ENCODE data around the gene GEMIN2. TPM values are rescaled to one million over a fixed set of nuclear protein-coding genes. Genes with fewer than 3 reads are reported as not detected.
"Not testable (repeated sequence)": the region's sequence is repeated elsewhere in the genome, so short reads cannot be mapped to it uniquely, and the experiment has no call there.

GEMIN2 gene
- total RNA-seq, 1 experiment from 2014 or later, result 78.3 TPM

DNA sequence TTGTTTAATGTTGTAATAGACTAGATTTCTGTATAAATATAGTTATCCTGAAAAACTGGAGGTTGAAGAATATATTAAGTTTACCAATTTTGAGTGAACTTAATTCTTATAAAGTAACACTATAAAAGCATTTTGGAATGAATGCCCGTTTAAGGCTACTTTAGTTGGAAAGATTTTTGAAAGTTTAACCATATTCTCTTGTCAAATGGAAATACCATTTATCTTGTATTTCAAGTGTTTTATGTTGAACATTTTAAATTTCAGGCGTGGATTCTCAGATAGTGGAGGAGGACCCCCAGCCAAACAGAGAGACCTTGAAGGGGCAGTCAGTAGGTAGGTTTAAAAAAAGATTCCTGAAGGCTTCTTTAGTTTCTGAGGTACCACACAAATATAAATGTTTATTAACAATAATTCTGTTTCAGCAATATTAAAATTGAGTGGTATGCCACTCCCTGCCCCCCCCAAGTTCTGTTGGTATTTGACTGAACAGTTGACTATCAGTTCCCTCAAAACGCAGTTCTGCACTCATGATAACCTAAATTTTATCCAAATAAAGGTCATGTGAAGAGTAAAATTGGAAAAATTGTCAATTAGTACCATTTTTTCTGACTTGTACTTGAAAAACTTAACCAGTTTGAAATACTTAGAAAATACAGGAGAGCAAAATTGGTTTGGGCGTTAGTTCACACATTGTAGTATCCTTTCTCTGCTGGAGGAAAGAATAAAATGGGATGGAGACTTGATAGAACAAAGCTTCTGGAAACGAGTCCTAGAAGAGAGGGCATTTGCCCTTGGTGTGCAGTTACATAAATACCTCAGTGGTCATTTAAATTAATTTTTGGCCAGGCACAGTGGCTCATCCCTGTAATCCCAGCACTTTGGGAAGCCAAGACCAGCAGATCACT lies 62.4 kb downstream of the GEMIN2 start:
- no peak for DNase-seq (ENCODE audit: low read depth)

DNA sequence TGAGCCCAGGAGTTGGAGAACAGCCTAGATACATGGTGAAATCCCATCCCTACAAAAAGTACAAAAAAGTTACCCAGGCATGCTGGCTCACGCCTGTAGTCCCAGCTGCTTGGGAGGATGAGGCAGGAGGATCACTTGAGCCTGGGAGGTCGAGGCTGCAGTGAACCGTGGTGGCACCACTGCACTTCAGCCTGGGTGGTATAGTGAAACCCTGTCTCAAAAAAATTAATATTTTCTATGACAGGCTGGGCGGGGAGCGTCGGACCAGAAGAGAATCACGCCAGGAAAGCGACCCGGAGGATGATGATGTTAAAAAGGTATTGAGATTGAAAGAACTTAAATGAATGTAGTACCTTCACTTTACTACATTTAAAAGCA lies 63.0 kb downstream of the GEMIN2 start:
- DNase-seq (ENCODE audit: low read depth), result no peak

DNA sequence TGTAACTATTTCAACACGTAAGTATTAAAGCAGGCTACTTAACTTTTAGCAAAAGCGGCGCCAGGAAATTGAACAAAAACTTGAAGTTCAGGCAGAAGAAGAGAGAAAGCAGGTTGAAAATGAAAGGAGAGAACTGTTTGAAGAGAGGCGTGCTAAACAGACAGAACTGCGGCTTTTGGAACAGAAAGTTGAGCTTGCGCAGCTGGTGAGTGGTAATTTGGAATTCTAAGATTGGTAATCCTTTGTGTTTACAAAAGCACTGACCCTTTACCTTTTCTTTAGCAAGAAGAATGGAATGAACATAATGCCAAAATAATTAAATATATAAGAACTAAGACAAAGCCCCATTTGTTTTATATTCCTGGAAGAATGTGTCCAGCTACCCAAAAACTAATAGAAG lies 64.9 kb downstream of the GEMIN2 start:
- DNase-seq (ENCODE audit: low read depth), result no peak

DNA sequence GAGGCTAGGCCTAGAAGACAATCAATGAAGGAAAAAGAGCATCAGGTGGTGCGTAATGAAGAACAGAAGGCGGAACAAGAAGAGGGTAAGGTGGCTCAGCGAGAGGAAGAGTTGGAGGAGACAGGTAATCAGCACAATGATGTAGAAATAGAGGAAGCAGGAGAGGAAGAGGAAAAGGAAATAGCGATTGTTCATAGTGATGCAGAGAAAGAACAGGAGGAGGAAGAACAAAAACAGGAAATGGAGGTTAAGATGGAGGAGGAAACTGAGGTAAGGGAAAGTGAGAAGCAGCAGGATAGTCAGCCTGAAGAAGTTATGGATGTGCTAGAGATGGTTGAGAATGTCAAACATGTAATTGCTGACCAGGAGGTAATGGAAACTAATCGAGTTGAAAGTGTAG lies 66.4 kb downstream of the GEMIN2 start:
- no peak for DNase-seq (ENCODE audit: low read depth)

DNA sequence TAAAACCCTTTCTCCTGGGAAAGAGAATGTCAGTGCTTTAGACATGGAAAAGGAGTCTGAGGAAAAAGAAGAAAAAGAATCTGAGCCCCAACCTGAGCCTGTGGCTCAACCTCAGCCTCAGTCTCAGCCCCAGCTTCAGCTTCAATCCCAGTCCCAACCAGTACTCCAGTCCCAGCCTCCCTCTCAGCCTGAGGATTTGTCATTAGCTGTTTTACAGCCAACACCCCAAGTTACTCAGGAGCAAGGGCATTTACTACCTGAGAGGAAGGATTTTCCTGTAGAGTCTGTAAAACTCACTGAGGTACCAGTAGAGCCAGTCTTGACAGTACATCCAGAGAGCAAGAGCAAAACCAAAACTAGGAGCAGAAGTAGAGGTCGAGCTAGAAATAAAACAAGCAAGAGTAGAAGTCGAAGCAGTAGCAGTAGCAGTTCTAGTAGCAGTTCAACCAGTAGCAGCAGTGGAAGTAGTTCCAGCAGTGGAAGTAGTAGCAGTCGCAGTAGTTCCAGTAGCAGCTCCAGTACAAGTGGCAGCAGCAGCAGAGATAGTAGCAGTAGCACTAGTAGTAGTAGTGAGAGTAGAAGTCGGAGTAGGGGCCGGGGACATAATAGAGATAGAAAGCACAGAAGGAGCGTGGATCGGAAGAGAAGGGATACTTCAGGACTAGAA lies 67.0 kb downstream of the GEMIN2 start:
- no peak for DNase-seq (ENCODE audit: low read depth)

DNA sequence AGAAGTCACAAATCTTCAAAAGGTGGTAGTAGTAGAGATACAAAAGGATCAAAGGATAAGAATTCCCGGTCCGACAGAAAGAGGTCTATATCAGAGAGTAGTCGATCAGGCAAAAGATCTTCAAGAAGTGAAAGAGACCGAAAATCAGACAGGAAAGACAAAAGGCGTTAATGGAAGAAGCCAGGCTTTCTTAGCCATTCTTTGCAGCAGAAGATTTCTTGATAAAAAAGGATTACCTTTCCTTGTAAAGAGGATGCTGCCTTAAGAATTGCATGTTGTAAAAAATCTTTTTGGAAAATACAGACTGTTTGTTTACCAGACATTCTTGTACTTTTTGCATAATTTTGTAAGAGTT lies 67.5 kb downstream of the GEMIN2 start:
- no peak for DNase-seq (ENCODE audit: low read depth)

DNA sequence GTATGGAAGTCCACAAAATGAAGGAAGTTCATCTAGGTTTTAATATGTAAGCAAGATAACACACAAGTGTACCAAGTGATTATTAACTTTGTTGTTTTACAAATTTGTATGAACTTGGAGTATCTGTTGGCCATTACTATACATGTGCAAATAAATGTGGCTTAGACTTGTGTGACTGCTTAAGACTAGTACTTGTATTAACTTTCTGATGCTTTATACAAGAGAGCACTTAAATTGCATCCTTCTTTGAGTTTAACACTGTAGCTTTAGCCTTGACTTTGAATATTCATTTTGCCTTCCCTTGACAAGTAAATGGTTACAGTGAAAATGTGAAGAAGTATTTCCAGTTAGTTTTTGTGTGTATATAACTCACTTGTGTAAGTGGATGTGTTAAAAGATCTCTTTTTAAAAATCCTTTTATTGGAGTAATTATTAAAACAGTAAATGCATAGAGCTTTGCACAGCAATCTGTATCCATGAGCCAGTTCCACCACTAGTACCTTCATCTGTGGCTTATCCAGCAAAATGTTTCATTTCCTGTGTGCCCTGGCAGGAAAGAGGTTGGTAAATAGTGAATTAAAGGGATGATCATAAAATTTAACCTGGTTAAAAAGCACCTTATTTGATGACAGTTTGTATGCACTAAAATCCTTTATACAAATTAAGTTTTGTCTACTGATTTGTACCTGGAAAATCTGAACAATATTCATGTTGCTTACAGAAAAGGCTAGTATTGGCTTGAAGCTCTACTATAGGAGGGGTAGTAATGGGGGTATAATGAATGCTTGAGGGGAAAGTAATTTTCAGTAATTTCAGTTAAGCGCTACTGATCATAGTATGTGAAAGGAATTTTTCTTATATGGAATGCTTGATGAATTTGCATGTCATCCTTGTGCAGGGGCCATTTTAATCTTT lies 68.9 kb downstream of the GEMIN2 start:
- no peak for DNase-seq (ENCODE audit: low read depth)

DNA sequence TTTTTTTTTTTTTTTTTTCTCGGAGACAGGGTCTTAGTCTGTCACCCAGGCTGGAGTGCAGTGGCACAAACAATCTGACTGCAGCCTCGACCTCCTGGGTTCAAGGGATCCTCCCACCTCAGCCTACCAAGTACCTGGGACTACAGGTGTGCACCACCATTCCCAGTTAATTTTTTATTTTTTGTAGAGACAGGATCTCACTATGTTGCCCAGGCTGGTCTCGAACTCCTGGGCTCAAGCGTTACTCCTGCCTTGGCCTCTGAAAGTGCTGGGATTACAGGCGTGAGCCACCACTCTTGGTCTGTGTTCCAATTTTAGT lies 69.5 kb downstream of the GEMIN2 start:
- DNase-seq (ENCODE audit: low read depth), result not testable (repeated sequence)

DNA sequence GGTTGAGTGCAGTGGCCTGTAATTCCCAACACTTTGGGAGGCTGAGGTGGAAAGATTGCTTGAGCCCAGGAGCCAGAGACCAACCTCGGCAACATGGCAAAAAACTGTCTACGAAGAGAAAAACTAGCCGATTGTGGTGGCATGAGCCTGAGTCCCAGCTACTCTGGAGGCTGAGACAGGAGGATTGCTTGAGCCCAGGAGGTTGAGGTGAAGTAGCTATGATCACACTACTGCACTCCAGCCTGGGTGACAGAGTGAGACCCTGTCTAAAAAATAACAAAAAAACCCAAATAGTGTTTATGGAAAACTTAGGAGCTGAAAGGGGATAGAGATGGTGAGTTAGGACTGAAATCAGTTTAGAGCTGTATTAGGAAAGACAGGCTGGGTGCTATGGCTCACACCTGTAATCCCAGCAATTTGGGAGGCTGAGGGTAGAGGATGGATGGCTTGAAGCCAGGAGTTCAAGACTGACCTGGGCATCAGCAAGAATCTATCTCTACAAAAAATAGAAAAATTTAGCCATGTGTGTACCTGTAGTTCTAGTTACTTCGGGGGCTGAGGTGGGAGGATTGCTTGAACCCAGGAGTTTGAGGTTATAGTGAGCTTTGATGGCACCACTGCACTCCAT lies 70.6 kb downstream of the GEMIN2 start:
- DNase-seq (ENCODE audit: low read depth), result no peak

DNA sequence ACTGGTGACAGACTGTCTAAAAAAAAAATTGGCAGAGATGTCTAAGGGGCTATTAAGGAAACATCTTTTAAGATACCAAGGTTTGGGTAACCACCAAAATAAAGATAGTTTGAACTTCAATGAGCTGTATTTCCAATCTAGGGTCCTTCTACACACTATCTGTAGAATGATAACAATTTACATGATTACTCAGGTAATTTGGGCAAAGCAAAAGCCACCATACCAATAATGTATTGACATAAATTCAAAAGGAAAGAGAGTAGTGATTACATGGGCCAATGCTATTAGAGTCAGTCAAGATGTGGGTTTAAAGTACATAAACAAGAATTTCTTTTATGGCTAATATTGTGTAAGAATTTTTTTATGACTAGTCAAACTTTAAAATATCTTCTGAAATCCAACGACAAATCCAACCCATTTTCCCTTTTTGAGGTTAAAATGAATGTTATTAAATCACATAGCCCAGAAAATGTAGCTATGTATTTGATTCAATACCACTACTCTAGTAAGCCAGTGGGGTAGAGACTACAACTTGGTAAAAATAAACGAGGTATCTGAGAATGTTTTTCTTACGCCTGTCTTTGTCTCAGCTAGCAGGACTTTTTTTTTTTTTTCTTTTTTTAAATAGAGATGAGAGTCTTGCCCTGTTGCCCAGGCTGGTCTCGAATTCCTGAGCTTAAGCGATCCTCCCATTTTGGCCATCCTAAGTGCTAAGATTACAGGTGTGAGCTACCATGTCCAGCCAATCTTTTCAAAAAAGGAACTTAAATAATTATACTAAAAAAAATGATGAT lies 71.3 kb downstream of the GEMIN2 start:
- no peak for DNase-seq (ENCODE audit: low read depth)

Other genes starting within 250 kb of the GEMIN2 start
- 151 and 164 TPM in 2 replicates for gene SEC23A, start 11.1 kb upstream of the GEMIN2 start, total RNA-seq (2014; rRNA removed; shearing (Covaris generic))
- gene TRAPPC6B, start 56.0 kb downstream of the GEMIN2 start, total RNA-seq (2014; rRNA removed; shearing (Covaris generic)), result 28.7 and 34.5 TPM in 2 replicates
- 20.2 and 23.6 TPM in 2 replicates for gene PNN, start 60.9 kb downstream of the GEMIN2 start, total RNA-seq (2014; rRNA removed; shearing (Covaris generic))
- 18.0 and 20.1 TPM in 2 replicates for gene MIA2, start 119.6 kb downstream of the GEMIN2 start, total RNA-seq (2014; rRNA removed; shearing (Covaris generic))

Data from M059J (cell line).